K562 (cell line): ENCODE data around the gene BDH1. TPM values are rescaled to one million over a fixed set of nuclear protein-coding genes. Genes with fewer than 3 reads are reported as not detected.

Experiments
- ATAC-seq: fragments of 200-7000 bp; cut with Tn5 transposase; 3 replicates; pipeline ENCODE4 v1.9.1; 2020; ENCODE audit warnings: moderate library complexity
- BruUV-seq: library from RNA; stranded (reverse); fragments of 400-500 nt; replicated peaks from 2 replicates; lab custom pipeline; 2021; lab: Mats Ljungman, UMichigan
- CTCF ChIA-PET: fragments of 300-600 bp; formaldehyde crosslinking; extraction: SDS; loops from one replicate; lab custom pipeline; 2021; ENCODE audit warnings: low intra/inter-chr PET ratio; lab: Yijun Ruan, JAX
- POLR2A ChIA-PET: fragments of 300-600, 350-650 bp; sonication (Branson Sonifier 250); formaldehyde crosslinking; extraction: SDS; loops from one replicate; lab custom pipeline; 2021; ENCODE audit warnings: antibody characterized with exemption, inconsistent platforms; lab: Yijun Ruan, JAX
- DNase-seq, 4 experiments: peaks; one replicate each; pipeline versions ENCODE4 v3.0.0 to v3.0.0-alpha.2; 2011 to 2018; ENCODE audit warnings: low spot score in 3 of 4, mixed read lengths in 3 of 4; ENCODE audit errors: extremely low read depth in 1 of 4
- FAIRE-seq: peaks from 2 replicates; lab custom pipeline; 2011; peaks lifted over from hg19 to GRCh38; lab: Jason Lieb, UNC
- H2AFZ ChIP-seq: 2 replicates; pipeline ENCODE4 v1.6.0; 2011; ENCODE audit warnings: low read depth, low read length, control low read depth, inconsistent platforms
- H3K27ac ChIP-seq: fragments of 200-600 bp; 3 replicates; pipeline ENCODE4 v1.8.0; 2011; ENCODE audit warnings: low read depth, mild to moderate bottlenecking, control low read depth, inconsistent platforms, low read length, moderate library complexity, mixed read lengths; ENCODE audit errors: extremely low read depth
- H3K27me3 ChIP-seq, 2 experiments: fragments of 300-600 bp in 1 of 2; 2 replicates in 1 of 2; 3 replicates in 1 of 2; pipeline versions ENCODE4 v1.6.0 to v1.8.0; 2011; ENCODE audit warnings: inconsistent platforms in 2 of 2, low read length in 2 of 2, mild to moderate bottlenecking in 1 of 2, mixed read lengths in 1 of 2, moderate library complexity in 1 of 2; ENCODE audit not compliant: control insufficient read depth in 2 of 2, insufficient read depth in 2 of 2
- H3K36me3 ChIP-seq: fragments of 300-600 bp; 3 replicates; pipeline ENCODE4 v1.8.0; 2011; ENCODE audit warnings: mild to moderate bottlenecking, low read length, inconsistent platforms; ENCODE audit not compliant: control insufficient read depth, insufficient read depth
- H3K4me1 ChIP-seq, 2 experiments: fragments of 200-600 bp in 1 of 2; replicated peaks in 1 of 2; 2 replicates in 1 of 2; 3 replicates in 1 of 2; pipeline versions ENCODE4 v1.5.1 to v1.8.0; 2011; ENCODE audit warnings: inconsistent platforms in 2 of 2, low read length in 2 of 2, mild to moderate bottlenecking in 1 of 2, mixed read lengths in 1 of 2, moderate library complexity in 1 of 2; ENCODE audit not compliant: control insufficient read depth in 2 of 2, insufficient read depth in 2 of 2
- H3K4me2 ChIP-seq: 2 replicates; pipeline ENCODE4 v1.6.1; 2011; ENCODE audit warnings: low read length, control low read depth, inconsistent platforms, mixed read lengths; ENCODE audit not compliant: insufficient read depth
- H3K4me3 ChIP-seq: fragments of 200-600 bp; sonication (generic), shearing (Covaris generic); 2 replicates; pipeline ENCODE4 v1.5.1; 2016; ENCODE audit warnings: control low read depth, inconsistent platforms
- H3K79me2 ChIP-seq: fragments of 200-600 bp; 3 replicates; pipeline ENCODE4 v1.8.0; 2011; ENCODE audit warnings: low read length, inconsistent platforms; ENCODE audit not compliant: control insufficient read depth, insufficient read depth
- H3K9ac ChIP-seq, 2 experiments: 2 replicates each; pipeline versions ENCODE4 v1.6.0 to v1.6.1; 2011; ENCODE audit warnings: low read depth in 2 of 2, low read length in 2 of 2, control low read depth in 1 of 2, inconsistent platforms in 1 of 2, mild to moderate bottlenecking in 1 of 2, mixed read lengths in 1 of 2; ENCODE audit not compliant: insufficient read depth in 1 of 2
- H3K9me1 ChIP-seq: one replicate; pipeline ENCODE4 v1.6.0; 2011; ENCODE audit warnings: inconsistent platforms, mild to moderate bottlenecking, low read length, moderate library complexity; ENCODE audit not compliant: control insufficient read depth, insufficient read depth
- H3K9me3 ChIP-seq: replicated peaks from 2 replicates; pipeline ENCODE4 v1.5.1; 2011; ENCODE audit warnings: low read depth, low read length, inconsistent platforms; ENCODE audit not compliant: control insufficient read depth, insufficient read depth
- H4K20me1 ChIP-seq: replicated peaks from 2 replicates; pipeline ENCODE4 v1.6.1; 2011; ENCODE audit warnings: low read length, inconsistent platforms, mixed read lengths; ENCODE audit not compliant: control insufficient read depth, insufficient read depth
- BHLHE40 ChIP-seq: IDR thresholded peaks from 2 replicates; pipeline ENCODE4 v1.6.1; 2011; ENCODE audit warnings: low read length, improper control_type of control experiment
- C11orf30 ChIP-seq: fragments of 450-650 bp; IDR thresholded peaks from 2 replicates; pipeline ENCODE4 v1.6.1; 2016; ENCODE audit warnings: low read depth, mild to moderate bottlenecking
- TRIM24 ChIP-seq, 2 experiments: fragments of 450-650 bp; IDR thresholded peaks; 2 replicates each; pipeline ENCODE4 v1.6.1; 2016
- USF1 ChIP-seq: sonication (generic); formaldehyde crosslinking; IDR thresholded peaks from 2 replicates; pipeline ENCODE4 v1.9.0; 2022; ENCODE audit warnings: mild to moderate bottlenecking, missing genetic modification reagents
- USF2 ChIP-seq: sonication (generic); formaldehyde crosslinking; IDR thresholded peaks from 2 replicates; pipeline ENCODE4 v1.5.0; 2020; ENCODE audit warnings: missing genetic modification reagents
- WGBS: fragments of 100-300 bp; shearing (Covaris generic); methylation state at CpG from one replicate; pipeline ENCODE4 v1.1.6; 2016; ENCODE audit warnings: low coverage, mixed read lengths; ENCODE audit not compliant: insufficient coverage; ENCODE audit errors: missing lambda C conversion rate; 5-methylcytosine and 5-hydroxymethylcytosine counted together
- in situ Hi-C: fragments of 300-500 bp; cut with MboI; formaldehyde crosslinking; loops from 4 replicates; pipeline ENCODE4 v1.15.0; 2018; ENCODE audit warnings: inconsistent platforms, mixed read lengths
- intact Hi-C: fragments of 100-400 bp; cut with micrococcal nuclease; formaldehyde crosslinking; loops from 2 replicates; pipeline ENCODE4 v1.14.2; 2022
- polyA plus RNA-seq, 8 experiments: library from polyadenylated mRNA; depleted of rRNA in 4 of 8; stranded (reverse) in 5 of 8; unstranded in 3 of 8; fragments of >200 nt; fragmentation: Nextera tagmentation in 2 of 8; fragmentation: Illumina TruSeq in 1 of 8; extraction: Ambion mirVana in 2 of 8; extraction: Trizol in 1 of 8; gene quantifications; 2 replicates each; pipeline versions ENCODE4 v1.2.1 to v1.2.3, GENCODE V29; 2011 to 2014; ENCODE audit warnings: inconsistent platforms in 1 of 8, missing spikeins in 1 of 8
- total RNA-seq, 7 experiments: library from RNA; depleted of rRNA in 6 of 7; stranded (reverse); fragments of >200 nt in 6 of 7; fragmentation: Illumina TruSeq in 2 of 7; extraction: Trizol in 2 of 7; gene quantifications; 2 replicates each; pipeline versions ENCODE4 v1.2.1 to v1.2.3, GENCODE V29; 2011 to 2021; ENCODE audit warnings: low replicate concordance in 1 of 7

BDH1 gene
- total and polyA plus RNA-seq, 9 of the 15 experiments (the other 6 are each of a cell fraction or from before 2014, with no cell fraction given) = 0.07 to 0.89 (median 0.12) TPM; not detected in 3

GRCh38 chr3:197490098-197491058, 65.4 kb downstream of the BDH1 start:
- 0 out of 2 replicates have a peak, but pooled peaks cover 3% of the 10 kb centered on the region for H4K20me1 ChIP-seq
- TF ChIP-seq C11orf30 (no peak), USF2 (CRISPR knock-in tag) (peak; percentile 13; the same call in 1 of the 2 replicates), BHLHE40 (peak; percentile 33; the same call in 1 of the 2 replicates), TRIM24 (IDR thresholded peaks at IDR 0.05) (no peak), USF1 (peak; percentile 38; the same call in 1 of the 2 replicates)
- TF ChIP-seq, all 486 proteins: peak for 3
- Histone ChIP-seq H3K4me3 (no peak overlapping the region), H3K9me1 (no peaks in the 10 kb centered on the region), H3K27ac (no peak overlapping the region), H3K79me2 (no peaks in the 10 kb centered on the region), H3K4me1 (no peaks in the 10 kb centered on the region; a peak in 1 of 5 replicates), H3K9ac (no peak overlapping the region), H2AFZ (no peak overlapping the region), H3K9me3 (no peaks in the 10 kb centered on the region), H3K4me2 (no peak overlapping the region), H3K27me3 (peaks cover 35 to 94% of the 10 kb centered on the region in 2 experiments), H3K36me3 (no peaks in the 10 kb centered on the region)
- ChIA-PET POLR2A (interaction anchor here (0.6 to 0.9 kb wide), 2 partner anchors 9 to 195 kb away, joined by 3 read pairs; no protein-coding TSS in a partner anchor), CTCF (no interaction called here)
- BruUV-seq = no TSS peak
- DNase-seq (no peak), ATAC-seq (no peak), FAIRE-seq (no peak)
- intact Hi-C loops (no loop called here), in situ Hi-C loops (no loop called here)
- WGBS = 2% methylated on average over 13 of the region's 13 CpGs
